Activated naive CD4-positive, alpha-beta T cell (primary cell): ENCODE results near the gene FAM20A.

Experiments used
- DNase-seq, 4 experiments: peaks; one replicate each; lab custom pipeline; 2025; lab: John Stamatoyannopoulos, UW

The FAM20A gene

DNA sequence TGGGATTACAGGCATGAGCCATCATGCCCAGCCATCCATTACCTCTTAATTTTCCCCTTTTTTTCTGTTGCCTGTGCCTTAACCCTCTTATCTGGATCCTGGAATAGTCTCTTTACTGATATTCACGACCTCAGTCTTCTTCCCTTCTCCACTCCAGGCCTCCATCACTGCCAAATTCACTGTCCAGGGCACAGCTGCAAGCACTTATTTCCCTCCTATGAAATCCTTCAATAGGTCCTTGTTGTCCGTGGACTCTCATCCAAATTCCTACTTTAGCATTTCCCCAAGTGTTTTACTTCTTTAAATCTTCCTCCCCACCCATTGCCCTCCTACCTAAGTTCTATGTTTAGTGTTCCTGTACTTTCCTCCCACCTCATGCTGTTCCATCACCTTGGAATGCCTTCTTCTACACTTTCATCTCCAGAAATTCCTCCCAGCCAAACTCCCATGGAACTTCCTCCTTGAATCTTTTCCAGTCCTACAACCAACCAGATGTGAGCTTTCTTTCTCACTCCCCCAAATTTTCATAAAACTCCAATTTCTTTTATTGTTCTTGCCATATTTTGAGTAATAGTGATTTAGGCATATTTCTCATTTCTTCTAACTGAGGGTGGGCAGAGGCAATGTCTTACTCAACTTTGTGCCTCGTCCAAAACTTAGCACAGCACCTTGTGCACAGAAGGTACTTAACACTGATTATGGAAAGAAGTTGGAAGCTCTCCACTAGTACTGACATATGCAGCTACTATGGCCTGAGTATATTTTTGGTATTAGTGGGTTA is 35.3 kb downstream of the FAM20A start:
- DNase-seq = no peak

DNA sequence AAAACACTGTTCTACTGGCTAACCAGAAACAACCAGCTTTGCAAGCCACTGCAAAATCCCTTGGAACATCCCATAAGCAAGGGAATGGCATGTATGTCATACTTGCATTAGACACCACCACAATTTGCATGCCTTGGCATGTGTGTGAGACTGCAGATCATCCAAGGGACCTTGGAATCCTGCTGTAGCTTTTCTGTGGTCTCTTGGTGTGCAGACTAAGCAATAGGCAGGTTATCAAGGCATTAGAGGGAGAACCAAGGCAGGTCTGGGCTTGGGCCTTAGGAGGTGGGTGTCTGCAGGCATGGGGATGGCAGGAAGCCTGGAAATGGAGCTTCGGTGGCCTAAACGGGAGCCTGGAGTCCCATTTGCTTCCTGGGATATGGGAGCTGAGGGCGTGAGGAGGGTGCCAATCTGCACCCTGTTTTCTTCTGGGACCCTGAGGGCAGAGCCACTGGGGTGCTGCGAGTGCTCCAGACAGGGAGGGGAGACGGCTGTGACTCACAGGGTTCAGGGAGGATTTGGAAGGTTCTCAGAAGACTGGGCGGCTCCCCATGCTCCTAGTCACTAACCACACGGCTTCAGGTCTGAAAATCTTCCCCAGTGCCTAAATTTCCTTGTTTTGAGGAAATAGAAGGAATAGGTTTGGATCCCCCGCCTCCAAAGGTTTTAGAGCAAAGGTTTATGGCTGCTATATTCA is 36.6 kb downstream of the FAM20A start:
- DNase-seq = no peak

DNA sequence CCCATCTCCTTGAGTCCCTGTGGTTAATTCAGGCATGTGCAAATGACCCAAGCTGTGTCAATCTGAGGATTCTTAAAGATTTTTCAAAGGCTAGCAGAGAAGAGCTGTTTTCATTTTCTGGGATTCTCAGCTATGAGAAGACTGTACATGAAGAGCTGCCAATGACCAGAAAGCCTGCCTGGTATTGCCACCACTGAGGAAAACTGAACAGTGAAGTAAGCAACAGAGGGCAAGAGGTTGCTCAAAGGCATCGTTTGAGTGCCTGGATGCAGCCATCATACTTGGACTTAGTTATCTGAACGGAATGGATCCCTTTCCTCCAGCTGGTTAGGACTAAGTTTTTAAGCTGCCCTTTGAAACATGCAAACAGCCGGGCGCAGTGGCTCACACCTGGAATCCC is 38.4 kb downstream of the FAM20A start:
- DNase-seq = no peak

DNA sequence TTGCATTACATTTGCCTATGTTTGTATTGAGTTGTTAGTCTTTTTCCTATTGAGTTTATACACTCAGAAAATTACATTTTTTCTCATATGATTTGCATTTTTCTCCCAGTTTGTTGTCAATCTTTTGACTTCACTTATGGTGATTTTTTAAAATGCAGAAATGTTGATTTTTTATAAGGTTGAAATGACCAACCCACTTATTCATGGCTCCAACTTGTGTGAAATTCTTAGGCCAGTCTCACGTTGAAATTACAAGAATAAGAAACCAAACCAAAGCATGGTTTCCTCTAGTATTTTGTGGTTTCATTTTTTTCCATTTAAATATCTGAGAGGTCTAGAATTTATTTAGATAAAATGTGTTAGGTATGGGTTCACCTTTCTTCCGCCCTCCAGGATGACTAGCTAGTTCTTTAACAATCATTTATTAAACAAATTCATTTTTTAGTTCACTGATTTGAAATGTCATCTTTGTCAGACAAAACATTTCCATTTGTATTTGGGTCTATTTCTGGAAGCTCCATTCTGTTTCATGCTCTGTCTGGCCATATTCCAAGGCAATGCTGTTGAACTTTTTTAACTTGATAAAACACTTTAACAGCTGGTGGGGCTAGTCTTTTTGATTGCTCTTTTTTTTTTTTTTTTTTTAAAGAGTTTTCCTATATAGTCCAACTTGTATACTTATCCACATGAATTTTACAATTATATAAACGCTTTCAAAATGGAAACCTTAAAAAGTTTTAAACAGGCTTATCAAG is 40.0 kb downstream of the FAM20A start:
- DNase-seq = no peak

DNA sequence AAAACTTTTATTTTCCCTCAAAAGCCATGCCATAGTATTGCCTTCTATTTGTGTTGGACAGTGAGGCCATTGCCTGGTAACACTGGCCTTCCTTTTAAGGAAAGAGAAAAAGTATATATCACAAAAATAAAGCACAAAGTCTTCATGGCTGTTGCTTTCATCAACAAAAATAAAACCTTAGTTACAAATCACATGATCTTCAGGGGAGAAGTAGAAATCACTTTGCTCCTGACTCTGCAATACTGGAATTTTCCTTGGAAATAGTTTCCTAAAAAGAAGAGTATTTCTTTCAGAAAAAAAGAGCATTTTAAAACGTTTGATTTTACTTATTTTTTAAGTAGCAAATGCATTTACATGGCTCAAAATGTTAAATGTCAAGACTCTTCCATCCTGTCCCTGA is 41.9 kb downstream of the FAM20A start:
- DNase-seq = no peak

DNA sequence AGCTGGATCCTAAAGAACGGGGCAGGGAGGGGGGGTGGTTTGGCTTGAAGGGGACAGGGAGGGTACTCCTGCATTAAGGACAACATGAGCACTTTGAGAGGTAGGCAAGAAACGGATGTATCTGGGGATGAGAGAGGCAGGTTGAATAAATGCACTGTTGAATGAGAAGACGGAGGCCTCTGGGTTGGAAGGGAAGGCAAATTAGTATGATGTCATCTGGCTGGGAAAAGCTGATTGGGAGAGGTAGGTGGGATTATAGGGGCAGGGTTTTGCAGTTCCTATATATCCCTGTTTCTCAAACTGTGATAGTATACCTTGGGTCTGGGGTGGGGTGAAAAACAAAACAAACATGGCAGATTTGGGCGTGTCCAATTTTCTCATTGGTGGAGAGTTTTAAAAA is 44.6 kb downstream of the FAM20A start:
- no peak for DNase-seq

DNA sequence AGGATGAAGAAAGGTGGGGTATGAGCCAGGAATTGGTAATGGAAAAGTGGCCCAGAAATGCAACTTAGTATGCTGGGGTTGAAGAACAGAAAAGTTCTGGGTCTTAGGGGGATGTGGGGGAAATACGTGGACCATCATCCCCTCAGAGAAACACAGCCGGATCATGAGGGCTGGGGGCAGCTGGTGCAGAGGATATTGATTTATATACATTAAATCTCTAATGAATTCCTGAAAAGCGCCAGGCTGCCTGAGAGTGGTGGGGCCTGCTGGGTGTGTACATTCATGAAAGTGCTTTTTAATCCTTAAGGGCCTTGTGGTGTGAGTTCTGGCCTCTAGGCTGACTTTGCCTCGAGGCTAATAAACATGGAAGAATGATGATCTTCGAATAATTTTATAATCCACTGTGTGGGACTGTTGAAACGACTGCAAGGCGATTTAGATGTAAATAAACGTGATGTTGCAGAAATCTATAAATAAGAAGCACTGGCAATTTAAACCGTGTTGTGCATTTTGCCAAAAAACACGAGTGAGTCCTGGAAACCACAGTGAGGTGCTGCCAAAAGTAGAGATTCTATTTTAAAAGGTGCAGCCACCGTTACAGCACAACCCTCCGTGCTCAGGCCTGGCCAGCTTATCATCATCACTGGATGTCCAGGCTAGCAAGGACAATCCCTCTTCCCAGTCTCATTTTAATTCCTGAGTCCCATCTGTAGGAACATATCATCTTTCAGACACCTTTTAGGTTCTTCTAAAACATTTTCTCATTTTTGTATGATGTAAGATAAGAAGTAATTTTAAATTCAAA is 56.9 kb downstream of the FAM20A start:
- no peak for DNase-seq

DNA sequence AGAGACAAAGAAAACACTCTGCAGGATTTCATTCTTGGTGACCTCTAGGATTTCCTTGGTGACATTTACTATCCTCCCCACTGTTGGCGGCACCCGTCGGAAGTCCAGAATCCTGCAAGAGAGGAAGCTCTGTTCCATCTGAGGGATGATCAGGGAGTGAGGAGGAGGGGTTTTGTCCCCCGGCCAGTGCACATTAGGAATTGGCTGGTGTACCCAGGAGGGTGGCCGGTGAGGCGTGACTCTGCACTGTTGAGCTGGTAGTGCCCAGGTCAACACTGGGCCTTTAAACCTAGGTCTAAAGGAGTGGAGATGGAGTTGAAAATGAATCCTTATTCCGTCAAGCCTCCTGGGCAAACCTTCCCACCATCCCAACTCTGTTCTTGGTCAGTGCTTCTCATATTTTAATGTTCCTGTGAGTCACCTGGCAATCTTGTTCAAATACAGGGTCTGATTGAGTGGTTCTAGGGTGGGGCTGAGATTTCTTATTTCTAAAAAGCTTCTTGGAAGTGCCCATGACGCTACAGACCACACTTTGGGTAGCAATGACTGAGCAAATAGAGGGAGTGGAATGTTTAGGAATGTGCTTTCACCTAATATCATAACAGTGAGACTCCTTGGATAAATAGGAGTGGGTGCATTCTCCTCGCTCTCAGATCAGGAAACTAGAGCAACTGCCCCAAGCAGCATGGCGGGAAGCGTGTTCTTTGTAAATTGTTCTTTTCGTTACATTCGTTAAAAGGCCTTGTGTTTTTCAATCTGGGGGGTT is 58.3 kb downstream of the FAM20A start:
- DNase-seq = no peak

DNA sequence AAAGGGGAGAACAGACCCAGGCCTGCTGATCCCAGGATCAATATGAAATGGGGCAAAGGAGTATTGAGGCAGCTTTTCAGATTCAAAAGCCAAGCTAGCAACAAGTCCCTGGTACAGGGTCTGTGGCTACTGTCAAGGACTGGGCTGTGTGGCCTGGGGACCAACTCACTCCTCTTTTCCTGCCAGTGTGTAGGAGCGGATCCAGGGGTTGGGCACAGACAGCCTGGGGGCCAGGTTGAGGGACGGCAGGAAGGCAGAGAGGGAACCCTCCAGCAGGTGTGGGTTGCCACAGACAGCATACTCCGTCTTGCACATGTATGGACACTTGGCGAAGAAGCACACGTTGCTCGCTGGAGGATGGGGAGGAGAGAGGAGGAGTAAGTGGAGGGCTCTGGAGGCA is 59.4 kb downstream of the FAM20A start:
- no peak for DNase-seq

DNA sequence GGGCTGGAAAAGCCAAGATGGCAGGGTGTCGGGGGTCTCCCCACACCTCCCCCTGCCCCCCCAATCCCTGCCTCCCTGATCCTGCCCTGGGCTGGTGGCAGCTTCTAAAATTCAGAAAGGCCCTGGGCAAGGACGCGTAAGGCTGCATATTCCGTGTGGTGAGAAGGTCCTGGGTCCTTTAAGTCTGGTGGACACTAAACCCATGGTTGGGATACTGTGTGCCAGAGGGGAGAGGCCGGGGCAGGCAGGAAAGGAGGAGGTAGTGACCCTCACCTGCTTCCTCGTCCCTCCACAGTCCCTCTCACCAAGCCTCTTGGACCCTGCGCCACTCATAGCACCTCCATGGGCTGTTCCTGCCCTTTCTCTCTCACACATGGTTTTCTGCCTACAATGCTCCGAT is 60.2 kb downstream of the FAM20A start:
- no peak for DNase-seq

DNA sequence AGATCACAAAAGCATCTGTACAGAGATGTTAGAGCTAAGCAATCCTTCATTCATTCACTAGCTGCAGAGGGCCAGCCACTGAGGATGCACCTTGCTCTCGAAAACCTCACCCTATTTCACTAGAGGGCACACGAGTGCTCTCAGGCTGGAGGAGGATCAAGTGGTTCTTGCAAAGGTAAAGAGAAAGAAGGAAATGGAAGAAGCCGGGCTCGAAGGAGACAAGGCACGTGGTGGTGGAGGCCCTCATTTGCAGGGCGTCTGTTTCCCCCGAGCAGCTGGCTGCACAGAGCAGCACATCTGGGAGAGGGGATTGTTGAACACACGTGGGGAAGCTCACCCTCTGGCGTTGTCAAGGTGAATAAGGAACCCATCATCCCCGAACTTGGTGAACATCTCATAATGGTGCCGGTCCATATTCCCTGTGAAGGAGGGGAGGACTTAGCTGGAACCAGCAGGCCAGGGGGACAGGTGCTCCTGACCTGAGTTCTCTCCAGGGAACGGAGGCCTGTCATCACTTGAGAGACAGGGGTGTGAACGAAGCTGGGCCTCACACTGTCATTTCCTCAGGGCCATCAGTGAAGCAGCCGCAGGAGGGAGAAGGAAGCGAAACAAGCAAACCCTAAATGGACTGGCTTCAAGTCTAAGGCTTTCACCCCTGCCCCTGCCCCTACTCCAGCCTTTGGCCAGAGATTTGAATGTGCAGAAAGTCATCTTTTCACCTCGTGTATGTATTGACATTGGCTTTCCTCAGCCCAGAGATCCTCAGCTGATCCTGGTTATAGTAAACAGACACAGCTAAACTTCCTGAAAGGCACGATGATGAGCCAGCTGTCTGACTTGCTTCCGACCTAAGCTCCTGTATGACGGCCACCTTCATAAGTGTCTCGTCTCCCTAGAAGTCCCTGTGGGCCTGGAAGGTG is 61.4 kb downstream of the FAM20A start:
- no peak for DNase-seq

DNA sequence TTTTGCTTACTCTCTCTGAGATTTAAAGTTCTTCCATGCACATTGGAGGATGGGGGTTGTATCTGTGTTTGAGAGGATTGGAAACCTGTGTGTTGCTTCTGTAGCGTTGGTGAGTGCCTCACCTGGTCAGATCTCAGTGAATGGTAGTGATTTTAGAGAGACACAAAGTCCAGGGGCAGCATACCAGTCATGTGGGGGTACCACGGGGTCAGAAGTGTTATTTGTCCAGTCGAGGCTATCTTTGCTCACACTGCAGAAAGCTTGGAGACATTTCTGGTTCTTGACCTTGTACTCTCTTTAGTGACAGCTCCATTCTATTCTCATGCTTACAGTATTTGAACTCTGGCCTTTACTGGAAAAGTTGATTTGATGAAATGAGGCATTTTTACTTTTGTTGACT is 65.2 kb downstream of the FAM20A start:
- no peak for DNase-seq

DNA sequence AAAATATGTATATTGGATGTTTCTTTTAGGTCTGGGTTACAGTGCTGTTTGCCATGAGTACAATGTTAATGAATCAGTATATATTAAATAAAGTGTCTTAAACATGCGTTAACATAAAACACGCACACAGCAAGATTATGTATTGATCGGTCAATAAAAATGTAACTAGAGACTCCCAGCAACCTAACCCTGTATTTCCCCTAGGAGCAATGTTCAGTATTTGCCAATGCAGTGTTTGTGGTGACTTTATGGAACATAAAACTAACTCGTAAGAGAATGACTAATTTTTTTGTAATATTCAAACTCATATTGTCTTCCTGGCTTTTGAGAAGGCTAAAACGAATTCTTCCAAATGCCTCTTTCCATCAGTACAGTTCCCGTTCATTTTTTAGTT is 66.5 kb downstream of the FAM20A start:
- DNase-seq = no peak

DNA sequence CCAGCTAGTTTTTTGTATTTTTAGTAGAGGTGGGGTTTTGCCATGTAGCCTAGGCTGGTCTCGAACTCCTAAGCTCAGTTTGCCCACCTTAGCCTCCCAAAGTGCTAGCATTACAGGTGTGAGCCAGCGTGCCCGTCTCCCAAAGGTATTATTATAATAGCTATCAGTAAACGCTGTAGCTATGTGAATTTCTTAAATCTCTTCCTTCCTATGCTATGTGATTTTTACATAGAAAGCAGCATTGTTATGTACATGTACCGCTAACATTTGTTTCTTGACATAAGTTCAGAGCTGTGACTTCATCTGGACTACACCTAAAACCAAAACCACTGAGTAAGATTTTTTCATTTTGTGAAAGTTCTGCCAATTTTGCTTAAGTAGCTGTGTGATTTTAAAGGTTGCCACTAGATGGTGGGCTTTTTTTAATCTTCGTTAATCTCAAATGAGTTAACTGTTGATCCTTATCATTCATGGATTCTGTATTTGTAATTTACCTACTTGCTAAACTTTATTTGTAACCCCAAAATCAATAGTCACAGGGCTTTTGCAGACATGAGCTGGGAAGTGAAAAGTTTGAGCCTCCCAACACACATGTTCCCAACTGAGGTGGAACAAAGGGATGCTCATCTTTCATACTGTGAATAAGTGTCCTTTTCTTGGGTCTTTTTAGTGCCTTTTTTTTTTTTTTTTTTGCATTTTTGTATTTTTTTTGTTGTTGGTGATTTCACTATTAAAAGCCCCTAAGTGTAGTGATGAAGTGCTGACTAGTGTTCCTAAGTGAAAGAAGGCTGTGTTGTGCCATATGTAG is 67.1 kb downstream of the FAM20A start:
- DNase-seq = no peak

DNA sequence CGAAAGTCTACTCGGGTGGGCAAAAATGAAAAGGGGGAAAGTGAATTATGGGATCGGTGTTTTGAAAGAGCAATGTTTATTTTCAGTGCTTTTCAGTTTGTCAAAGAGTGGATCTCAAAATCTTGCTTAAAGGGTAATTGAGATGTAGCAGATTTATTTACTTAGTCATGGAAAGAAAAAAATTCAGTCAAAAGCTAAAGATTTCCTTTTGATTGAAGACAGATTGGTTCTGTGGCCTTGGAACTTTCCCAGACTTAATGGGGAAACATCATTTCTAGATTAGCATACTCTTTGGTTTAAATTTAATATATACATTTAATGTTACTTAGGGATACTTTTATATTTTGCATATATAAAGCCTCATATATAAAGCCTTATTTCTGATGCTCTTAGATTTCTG is 68.3 kb downstream of the FAM20A start:
- DNase-seq = no peak

DNA sequence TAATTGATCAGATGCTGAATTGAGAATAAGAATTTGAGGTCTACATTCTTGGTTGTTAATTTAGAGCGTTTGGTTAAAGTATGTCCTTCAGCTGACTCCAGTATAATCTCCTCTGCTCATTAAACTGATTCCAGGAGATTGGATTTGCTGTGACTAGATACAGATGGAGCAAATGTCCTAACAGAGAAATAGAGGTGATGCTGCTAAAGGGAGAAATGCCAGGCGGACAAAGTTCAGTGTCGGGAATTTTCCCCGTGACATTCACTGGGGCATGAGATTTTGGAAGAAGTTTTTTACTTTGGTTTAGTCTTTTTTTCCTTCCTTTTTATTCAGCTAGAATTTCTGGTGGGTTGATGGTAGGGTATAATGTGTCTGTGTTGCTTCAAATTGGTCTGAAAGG is 69.9 kb downstream of the FAM20A start:
- DNase-seq = no peak

DNA sequence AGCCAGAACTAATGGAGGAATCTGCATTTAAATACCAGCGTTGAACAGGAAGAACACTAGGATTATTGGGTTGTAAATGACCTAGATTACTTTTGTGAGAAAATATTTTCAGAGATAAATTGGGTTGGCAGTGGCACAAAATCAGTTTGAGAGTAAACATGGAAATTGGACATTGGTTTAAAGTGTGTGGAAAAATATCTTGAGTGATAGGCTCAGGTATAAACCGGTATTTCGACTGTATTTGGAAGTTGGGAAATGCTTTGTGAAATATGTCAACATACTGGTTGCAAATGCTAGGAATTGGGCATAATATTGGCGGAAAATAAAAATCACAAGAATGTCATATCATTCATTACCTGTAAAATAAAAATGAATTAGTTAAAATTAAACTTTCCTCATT is 73.9 kb downstream of the FAM20A start:
- DNase-seq = no peak

DNA sequence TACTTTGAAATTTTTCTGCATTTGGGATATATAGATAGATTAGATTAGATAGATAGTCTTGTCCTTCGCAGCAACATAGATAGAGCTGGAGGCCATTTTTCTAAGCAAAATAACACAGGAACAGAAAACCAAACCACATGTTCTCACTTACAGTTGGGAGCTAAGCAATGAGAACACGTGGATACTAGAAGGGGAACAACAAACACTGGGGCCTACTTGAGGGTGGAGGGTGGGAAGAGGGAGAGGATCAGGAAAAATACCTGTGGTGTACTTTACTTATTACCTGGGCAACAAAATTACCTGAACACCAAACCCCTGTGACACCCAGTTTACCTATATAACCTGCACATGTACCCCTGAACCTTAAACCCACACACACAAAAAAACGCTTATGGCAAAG is 74.6 kb downstream of the FAM20A start:
- DNase-seq = no peak

DNA sequence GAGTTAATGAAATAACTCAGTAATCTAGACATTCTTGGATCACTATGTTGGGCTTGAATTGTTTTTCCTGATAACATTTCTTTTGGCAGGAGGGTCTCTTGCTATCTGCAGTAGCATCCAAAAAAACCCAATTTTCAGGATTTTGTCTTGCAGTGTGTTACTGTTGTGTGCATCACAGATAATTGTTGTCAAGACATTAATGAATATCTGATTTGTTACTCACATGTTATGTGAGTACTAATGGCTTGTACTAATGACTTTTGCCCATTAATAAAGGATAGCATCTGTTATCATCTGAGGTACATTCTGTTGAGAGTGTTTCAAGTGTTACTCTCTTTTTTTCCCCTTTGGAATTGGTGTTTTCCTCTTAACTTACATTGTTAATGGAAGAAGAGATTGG is 78.9 kb downstream of the FAM20A start:
- DNase-seq = no peak

DNA sequence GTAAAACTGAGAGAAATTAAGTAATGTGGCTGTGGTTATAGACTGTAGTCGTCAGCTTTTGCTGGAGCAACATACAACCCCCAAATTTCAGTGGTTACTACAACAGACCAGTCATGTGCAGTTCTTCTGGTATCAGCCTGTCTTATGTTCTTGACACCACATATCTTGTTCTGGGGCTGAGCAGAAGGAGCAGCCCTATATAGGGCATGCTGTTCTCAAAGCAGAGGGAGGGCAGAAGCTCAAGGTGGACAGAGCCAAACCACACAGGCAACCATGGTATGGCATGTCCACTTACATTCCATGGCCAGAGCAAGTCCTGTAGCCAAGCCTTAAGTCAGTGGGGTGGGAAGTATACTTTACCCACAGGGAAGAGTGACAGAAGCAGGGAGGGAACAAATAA is 81.3 kb downstream of the FAM20A start:
- DNase-seq = no peak
